ENCODE data around the gene GPC6. TPM values are rescaled to one million over a fixed set of nuclear protein-coding genes. Genes with fewer than 3 reads are reported as not detected.

The GPC6 gene
- total and polyA plus RNA-seq, 9 of the 15 experiments (the other 6 are each of a cell fraction or from before 2014, with no cell fraction given) = under 0.01 to 0.20 (median 0.01) TPM; not detected in 4

GRCh38 chr13:93496985-93497673 is 270.5 kb downstream of the GPC6 start (continued):
- TF ChIP-seq SAP30 (IDR thresholded peaks at IDR 0.05; ENCODE audit: borderline replicate concordance, insufficient read depth, low read depth, low read length, poor library complexity, severe bottlenecking) = no peak

GRCh38 chr13:93499991-93500390 is 273.4 kb downstream of the GPC6 start:
- no peak overlapping the region for H3K4me2 ChIP-seq (ENCODE audit: insufficient read depth, low read length)
- in situ Hi-C loops (cut with MboI) = loop anchor here (25.0 kb wide), 1 partner anchor 313 kb away; no protein-coding TSS in a partner anchor
- TF ChIP-seq NRF1 (conservative IDR thresholded peaks at IDR 0.05 in 1 of 2, IDR thresholded peaks at IDR 0.05 in 1 of 2) (no peak), MAFG (tag; conservative IDR thresholded peaks at IDR 0.05) (no peak), XRCC4 (IDR thresholded peaks at IDR 0.05; ENCODE audit: extremely low read depth, insufficient read depth, insufficient read length) (no peak), CGGBP1 (CRISPR knock-in tag; IDR thresholded peaks at IDR 0.05) (no peak), NFXL1 (CRISPR knock-in tag; IDR thresholded peaks at IDR 0.05) (no peak), ZNF316 (IDR thresholded peaks at IDR 0.05) (no peak), ATF7 (IDR thresholded peaks at IDR 0.05) (no peak), SFPQ (IDR thresholded peaks at IDR 0.05; ENCODE audit: low read depth, low read length) (no peak), SRSF9 (IDR thresholded peaks at IDR 0.05; ENCODE audit: borderline replicate concordance, low read depth, low read length) (no peak), SLC30A9 (CRISPR knock-in tag; IDR thresholded peaks at IDR 0.05) (no peak), KDM2B (CRISPR knock-in tag; IDR thresholded peaks at IDR 0.05) (no peak), CLOCK (CRISPR knock-in tag; IDR thresholded peaks at IDR 0.05; ENCODE audit: borderline replicate concordance) (no peak), TAF7 (tag; IDR thresholded peaks at IDR 0.05) (no peak)

More at GRCh38 chr13:93499991-93500390, 273.4 kb downstream of the GPC6 start:
- H3K36me3 ChIP-seq (ENCODE audit: control insufficient read depth, insufficient read depth, low read length) = no peaks in the 10 kb centered on the region
- no peaks in the 10 kb centered on the region for H4K20me1 ChIP-seq (replicated peaks; ENCODE audit: control insufficient read depth, insufficient read depth, low read length)
- no peak overlapping the region for H2AFZ ChIP-seq (ENCODE audit: low read depth, low read length)
- CTCF ChIA-PET (ENCODE audit: low intra/inter-chr PET ratio) = no interaction called here
- H3K9me3 ChIP-seq (replicated peaks; ENCODE audit: control insufficient read depth, insufficient read depth, low read depth, low read length) = no peaks in the 10 kb centered on the region
- H3K27ac ChIP-seq (ENCODE audit: extremely low read depth, low read depth, low read length) = no peak overlapping the region
- no peak overlapping the region for H3K4me3 ChIP-seq
- no peaks in the 10 kb centered on the region for H3K79me2 ChIP-seq (ENCODE audit: control insufficient read depth, insufficient read depth, low read length)
- FAIRE-seq = no peak
- BruUV-seq (replicated peaks) = no TSS peak
- no peaks in the 10 kb centered on the region for H3K27me3 ChIP-seq (ENCODE audit: control insufficient read depth in 2 of 2, insufficient read depth in 2 of 2, low read length in 2 of 2)
- DNase-seq (ENCODE audit: extremely low read depth in 1 of 4, low spot score in 3 of 4) = no peak
- WGBS (ENCODE audit: insufficient coverage, low coverage, missing lambda C conversion rate) = 0% methylated on average over 4 of the region's 5 CpGs
- ATAC-seq = no peak
- H3K9me1 ChIP-seq (ENCODE audit: control insufficient read depth, insufficient read depth, low read length) = no peaks in the 10 kb centered on the region
- no peak overlapping the region for H3K9ac ChIP-seq (ENCODE audit: insufficient read depth in 1 of 2, low read depth in 2 of 2, low read length in 2 of 2)
- POLR2A ChIA-PET = no interaction called here
- intact Hi-C loops (cut with micrococcal nuclease) = no loop called here
- no peaks in the 10 kb centered on the region for H3K4me1 ChIP-seq (replicated peaks in 1 of 2; ENCODE audit: control insufficient read depth in 2 of 2, insufficient read depth in 2 of 2, low read length in 2 of 2)
